ENCODE measurements around the gene ERFE.

The ERFE gene

GRCh38 chr2:238160206-238161129 is 1.7 kb downstream of the ERFE start:
- TF ChIP-seq CTCF (IDR thresholded peaks at IDR 0.05; ENCODE audit: extremely low read depth, missing control alignments): peak; percentile 12
- no peak for DNase-seq (ENCODE audit: low spot score)

- no peak for DNase-seq (ENCODE audit: low spot score)
- TF ChIP-seq CTCF (IDR thresholded peaks at IDR 0.05; ENCODE audit: extremely low read depth, missing control alignments): no peak
These were observed 2.7 kb downstream of the ERFE start for GRCh38 chr2:238161291-238162051.

GRCh38 chr2:238162251-238162845 is 3.6 kb downstream of the ERFE start:
- no peak for DNase-seq (ENCODE audit: low spot score)
- TF ChIP-seq CTCF (IDR thresholded peaks at IDR 0.05; ENCODE audit: extremely low read depth, missing control alignments): no peak

GRCh38 chr2:238162846-238163441 is 4.2 kb downstream of the ERFE start:
- TF ChIP-seq CTCF (IDR thresholded peaks at IDR 0.05; ENCODE audit: extremely low read depth, missing control alignments): no peak
- DNase-seq (ENCODE audit: low spot score): no peak

GRCh38 chr2:238163481-238164198 is 4.9 kb downstream of the ERFE start:
- DNase-seq (ENCODE audit: low spot score): peak; percentile 38
- no peak for TF ChIP-seq CTCF (IDR thresholded peaks at IDR 0.05; ENCODE audit: extremely low read depth, missing control alignments)

GRCh38 chr2:238164906-238165287 is 6.1 kb downstream of the ERFE start:
- DNase-seq (ENCODE audit: low spot score): peak; percentile 26
- no peak for TF ChIP-seq CTCF (IDR thresholded peaks at IDR 0.05; ENCODE audit: extremely low read depth, missing control alignments)
